Mesenchymal stem cell (in vitro differentiated cells and primary cell): ENCODE results near the gene AFG1L. TPM values are rescaled to one million over a fixed set of nuclear protein-coding genes. Genes with fewer than 3 reads are reported as not detected.
A peak's percentile ranks its signal among the peaks of the same experiment; 100 is the strongest.
"Not testable (repeated sequence)": the region's sequence is repeated elsewhere in the genome, so short reads cannot be mapped to it uniquely, and the experiment has no call there.

ENCODE experiments used
- DNase-seq: peaks from one replicate; pipeline ENCODE4 v3.0.0-alpha.2; 2013
- H2AFZ ChIP-seq: one replicate; pipeline ENCODE4 v1.6.1; 2013; ENCODE audit warnings: low read depth, mild to moderate bottlenecking, control low read depth, inconsistent platforms, low read length, moderate library complexity
- H2AK5ac ChIP-seq: 2 replicates; pipeline ENCODE4 v1.6.1; 2013; ENCODE audit warnings: low read length, moderate library complexity, mild to moderate bottlenecking, inconsistent platforms; ENCODE audit not compliant: severe bottlenecking
- H2BK120ac ChIP-seq: one replicate; pipeline ENCODE4 v1.6.1; 2013; ENCODE audit warnings: low read depth, mild to moderate bottlenecking, inconsistent platforms, low read length, moderate library complexity
- H2BK12ac ChIP-seq, 2 experiments: one replicate each; pipeline ENCODE4 v1.6.1; 2013; ENCODE audit warnings: inconsistent platforms in 2 of 2, low read length in 2 of 2, mild to moderate bottlenecking in 2 of 2, moderate library complexity in 2 of 2, control low read depth in 1 of 2
- H2BK15ac ChIP-seq: one replicate; pipeline ENCODE4 v1.6.1; 2013; ENCODE audit warnings: mild to moderate bottlenecking, low read depth, inconsistent platforms; ENCODE audit not compliant: poor library complexity, severe bottlenecking
- H2BK5ac ChIP-seq: 2 replicates; pipeline ENCODE4 v1.6.1; 2013; ENCODE audit warnings: low read depth, mild to moderate bottlenecking, low read length, control low read depth, inconsistent platforms; ENCODE audit not compliant: poor library complexity, severe bottlenecking
- H3K14ac ChIP-seq, 2 experiments: one replicate each; pipeline ENCODE4 v1.6.1; 2013; ENCODE audit warnings: inconsistent platforms in 2 of 2, low read length in 2 of 2, control low read depth in 1 of 2, mild to moderate bottlenecking in 1 of 2, moderate library complexity in 1 of 2
- H3K18ac ChIP-seq, 2 experiments: one replicate each; pipeline ENCODE4 v1.6.1; 2013; ENCODE audit warnings: inconsistent platforms in 2 of 2, low read length in 2 of 2, control low read depth in 1 of 2, low read depth in 1 of 2, mild to moderate bottlenecking in 1 of 2
- H3K23ac ChIP-seq, 2 experiments: one replicate each; pipeline ENCODE4 v1.6.1; 2013; ENCODE audit warnings: inconsistent platforms in 2 of 2, low read length in 2 of 2, mild to moderate bottlenecking in 2 of 2, moderate library complexity in 2 of 2, control low read depth in 1 of 2
- H3K27ac ChIP-seq: 2 replicates; pipeline ENCODE4 v1.5.1; 2013; ENCODE audit warnings: mild to moderate bottlenecking, moderate library complexity, low read length, control low read depth, inconsistent platforms; ENCODE audit not compliant: poor library complexity, severe bottlenecking
- H3K27me3 ChIP-seq, 2 experiments: 2 replicates each; pipeline versions ENCODE4 v1.6.1 to v1.7.0; 2013; ENCODE audit warnings: low read length in 2 of 2, mild to moderate bottlenecking in 2 of 2, moderate library complexity in 2 of 2, control low read depth in 1 of 2, inconsistent platforms in 1 of 2; ENCODE audit not compliant: control insufficient read depth in 1 of 2, insufficient read depth in 1 of 2
- H3K36me3 ChIP-seq, 2 experiments: 2 replicates each; pipeline versions ENCODE4 v1.6.1 to v1.7.0; 2013; ENCODE audit warnings: low read length in 2 of 2, control low read depth in 1 of 2, inconsistent platforms in 1 of 2, low read depth in 1 of 2, mild to moderate bottlenecking in 1 of 2; ENCODE audit not compliant: insufficient read depth in 2 of 2, control insufficient read depth in 1 of 2
- H3K4ac ChIP-seq, 2 experiments: one replicate each; pipeline ENCODE4 v1.6.1; 2013; ENCODE audit warnings: inconsistent platforms in 2 of 2, low read length in 2 of 2, mild to moderate bottlenecking in 2 of 2, moderate library complexity in 2 of 2, control low read depth in 1 of 2, low read depth in 1 of 2
- H3K4me1 ChIP-seq: 2 replicates; pipeline ENCODE4 v1.6.1; 2013; ENCODE audit warnings: low read depth, low read length, control low read depth; ENCODE audit not compliant: control insufficient read depth, insufficient read depth
- H3K4me2 ChIP-seq: 2 replicates; pipeline ENCODE4 v1.6.1; 2013; ENCODE audit warnings: low read length, mild to moderate bottlenecking, inconsistent platforms; ENCODE audit not compliant: poor library complexity, severe bottlenecking
- H3K4me3 ChIP-seq, 2 experiments: 2 replicates each; pipeline versions ENCODE4 v1.5.1 to v1.7.0; 2013; ENCODE audit warnings: low read length in 2 of 2, mild to moderate bottlenecking in 2 of 2, control low read depth in 1 of 2, low read depth in 1 of 2; ENCODE audit not compliant: insufficient read depth in 1 of 2
- H3K79me1 ChIP-seq: replicated peaks from 2 replicates; pipeline ENCODE4 v1.6.1; 2013; ENCODE audit warnings: mild to moderate bottlenecking, control low read depth, low read length, inconsistent platforms; ENCODE audit not compliant: poor library complexity, severe bottlenecking
- H3K9ac ChIP-seq: 2 replicates; pipeline ENCODE4 v1.7.0; 2013; ENCODE audit warnings: mild to moderate bottlenecking, low read length, moderate library complexity
- H3K9me3 ChIP-seq: 2 replicates; pipeline ENCODE4 v1.7.0; 2013; ENCODE audit warnings: mild to moderate bottlenecking, low read length; ENCODE audit not compliant: control insufficient read depth
- H4K8ac ChIP-seq: one replicate; pipeline ENCODE4 v1.6.1; 2013; ENCODE audit warnings: inconsistent platforms, mild to moderate bottlenecking, low read length, moderate library complexity
- H4K91ac ChIP-seq: one replicate; pipeline ENCODE4 v1.6.1; 2013; ENCODE audit warnings: mild to moderate bottlenecking, low read length, inconsistent platforms
- WGBS: methylation state at CpG from one replicate; pipeline ENCODE4 v1.1.7; 2013; ENCODE audit warnings: mixed read lengths; 5-methylcytosine and 5-hydroxymethylcytosine counted together
- polyA plus RNA-seq, 2 experiments: library from polyadenylated mRNA; stranded (reverse); fragments of 200-250 nt; gene quantifications; one replicate each; pipeline ENCODE4 v1.2.3, GENCODE V29; 2013

The AFG1L gene
- polyA plus RNA-seq (2013, experiment 1 of 2), result 3.8 TPM
- 4.4 TPM for polyA plus RNA-seq (2013, experiment 2 of 2)

- WGBS, result 0% methylated on average over 45 of the region's 46 CpGs
- H3K27ac ChIP-seq, result peak within 1 kb of the TSS; percentile 96
Measured at GRCh38 chr6:108294727-108295625, at the start of gene AFG1L. Gene AFG1L (plus strand): TSS chr6:108295054. CDS start chr6:108295080, 26 bp downstream.

GRCh38 chr6:108245095-108245494, 49.8 kb upstream of the AFG1L start:
- H3K23ac ChIP-seq, H2AFZ ChIP-seq, H2BK12ac ChIP-seq, H3K9me3 ChIP-seq, H3K4me1 ChIP-seq, H3K4me2 ChIP-seq, H2BK5ac ChIP-seq, H3K4me3 ChIP-seq, H3K9ac ChIP-seq, H4K8ac ChIP-seq, H2BK15ac ChIP-seq, H3K27ac ChIP-seq, H2AK5ac ChIP-seq, H3K27me3 ChIP-seq, H3K18ac ChIP-seq, H2BK120ac ChIP-seq, DNase-seq, H3K4ac ChIP-seq, H4K91ac ChIP-seq, H3K14ac ChIP-seq: not testable (repeated sequence)
- peaks cover 6 to 28% of the 10 kb centered on the region in 2 experiments for H3K36me3 ChIP-seq
- peaks cover 26% of the 10 kb centered on the region for H3K79me1 ChIP-seq
- WGBS, result 97% methylated on average over 7 of the region's 7 CpGs

More at GRCh38 chr6:108294727-108295625, at the start of gene AFG1L:
- peak within 1 kb of the TSS; percentile 64 for H2AFZ ChIP-seq
- H3K27me3 ChIP-seq, result no peaks in the 10 kb centered on the region
- no peaks in the 10 kb centered on the region for H3K9me3 ChIP-seq
- peak; percentile 90 for DNase-seq
- no peak within 1 kb of the TSS for H3K23ac ChIP-seq
- H3K4me3 ChIP-seq, result peak within 1 kb of the TSS; percentile 86 to 90
- peak within 1 kb of the TSS in 1 of 2 experiments; percentile 26 for H3K14ac ChIP-seq
- H3K9ac ChIP-seq, result peak within 1 kb of the TSS; percentile 95
- peak within 1 kb of the TSS; percentile 98 for H2BK120ac ChIP-seq
- no peaks in the 10 kb centered on the region for H3K4me1 ChIP-seq
- H3K36me3 ChIP-seq, result no peaks in the 10 kb centered on the region
- peak within 1 kb of the TSS; percentile 88 for H2BK5ac ChIP-seq
- H3K4ac ChIP-seq, result peak within 1 kb of the TSS; percentile 77 to 89
- peak within 1 kb of the TSS; percentile 93 for H3K4me2 ChIP-seq
- peak within 1 kb of the TSS; percentile 92 to 94 for H3K18ac ChIP-seq
- H2BK12ac ChIP-seq, result peak within 1 kb of the TSS; percentile 15 to 37
- peak within 1 kb of the TSS; percentile 96 for H4K91ac ChIP-seq
- H2AK5ac ChIP-seq, result no peak within 1 kb of the TSS
- peaks cover 11% of the 10 kb centered on the region for H3K79me1 ChIP-seq
- H2BK15ac ChIP-seq, result peak within 1 kb of the TSS; percentile 15
- peak within 1 kb of the TSS; percentile 98 for H4K8ac ChIP-seq

DNA sequence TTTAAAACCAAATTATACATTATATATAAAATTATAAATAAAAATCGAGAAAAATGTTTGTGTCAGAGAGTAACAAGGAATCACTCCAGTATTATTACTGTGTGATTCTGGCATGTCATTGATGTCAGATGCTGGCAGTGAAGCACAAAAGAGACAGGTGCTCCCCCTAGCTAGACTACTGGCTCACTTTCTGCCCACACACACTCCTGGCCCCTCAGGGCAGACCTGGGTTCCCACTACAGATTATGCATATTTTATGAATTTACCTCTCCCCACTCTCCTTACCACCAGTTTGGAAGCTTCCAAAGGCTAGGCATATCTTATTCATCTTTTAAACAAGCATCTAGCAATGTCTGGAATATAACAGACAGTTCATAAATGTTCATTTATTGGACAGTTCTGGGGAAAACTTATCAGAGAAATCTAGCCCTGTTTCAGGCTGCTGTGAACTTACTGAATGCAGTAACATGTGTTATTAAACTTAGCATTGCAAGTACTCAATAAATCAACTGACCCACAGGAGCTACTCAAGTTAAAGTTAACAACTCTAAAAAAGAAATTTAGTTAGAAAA, 46.8 kb upstream of the AFG1L start:
- H3K27ac ChIP-seq, result no peak overlapping the region
- no peak overlapping the region for H2AFZ ChIP-seq
- WGBS, result 100% methylated on average over 1 of the region's 1 CpG
- H3K18ac ChIP-seq, result no peak overlapping the region
- no peak overlapping the region for H2BK5ac ChIP-seq
- H3K9me3 ChIP-seq, result no peaks in the 10 kb centered on the region
- no peak overlapping the region for H4K8ac ChIP-seq
- H3K4me3 ChIP-seq, result no peak overlapping the region
- no peak overlapping the region for H4K91ac ChIP-seq
- peaks cover 2 to 15% of the 10 kb centered on the region in 2 experiments for H3K36me3 ChIP-seq
- no peak overlapping the region for H3K9ac ChIP-seq
- H2AK5ac ChIP-seq, result no peak overlapping the region
- DNase-seq, result peak; percentile 4
- no peak overlapping the region for H2BK12ac ChIP-seq
- H2BK15ac ChIP-seq, result no peak overlapping the region
- H3K23ac ChIP-seq, result no peak overlapping the region
- H3K4me2 ChIP-seq, result no peak overlapping the region
- no peak overlapping the region for H2BK120ac ChIP-seq
- no peak overlapping the region for H3K14ac ChIP-seq
- no peaks in the 10 kb centered on the region for H3K4me1 ChIP-seq
- peaks cover 20% of the 10 kb centered on the region for H3K79me1 ChIP-seq
- no peaks in the 10 kb centered on the region for H3K27me3 ChIP-seq
- H3K4ac ChIP-seq, result no peak overlapping the region

GRCh38 chr6:108250240-108250866, 44.5 kb upstream of the AFG1L start:
- DNase-seq, result peak; percentile 52
- Histone ChIP-seq H2AFZ (no peak overlapping the region), H3K79me1 (peaks cover 13% of the 10 kb centered on the region), H4K91ac (no peak overlapping the region), H3K4me2 (no peak overlapping the region), H3K9me3 (no peaks in the 10 kb centered on the region), H2BK12ac (no peak overlapping the region), H3K4me3 (no peak overlapping the region), H2BK15ac (no peak overlapping the region), H3K4ac (no peak overlapping the region), H2BK5ac (no peak overlapping the region), H3K23ac (no peak overlapping the region), H3K27ac (no peak overlapping the region), H3K4me1 (peaks cover 2% of the 10 kb centered on the region), H2BK120ac (no peak overlapping the region), H3K18ac (no peak overlapping the region), H3K36me3 (peaks cover 3 to 11% of the 10 kb centered on the region in 2 experiments), H2AK5ac (no peak overlapping the region), H3K9ac (no peak overlapping the region), H3K27me3 (no peaks in the 10 kb centered on the region), H3K14ac (no peak overlapping the region), H4K8ac (no peak overlapping the region)
- WGBS, result 60% methylated on average over 1 of the region's 2 CpGs
